Measurements from ENCODE around the gene BEAN1.

Gene BEAN1

GRCh38 chr16:66391726-66392670 is 35.1 kb upstream of the BEAN1 start:
- TF ChIP-seq EZH2 (IDR thresholded peaks at IDR 0.05; ENCODE audit: borderline replicate concordance, low read depth, low read length, severe bottlenecking): no peak
- TF ChIP-seq, protein P1, sequence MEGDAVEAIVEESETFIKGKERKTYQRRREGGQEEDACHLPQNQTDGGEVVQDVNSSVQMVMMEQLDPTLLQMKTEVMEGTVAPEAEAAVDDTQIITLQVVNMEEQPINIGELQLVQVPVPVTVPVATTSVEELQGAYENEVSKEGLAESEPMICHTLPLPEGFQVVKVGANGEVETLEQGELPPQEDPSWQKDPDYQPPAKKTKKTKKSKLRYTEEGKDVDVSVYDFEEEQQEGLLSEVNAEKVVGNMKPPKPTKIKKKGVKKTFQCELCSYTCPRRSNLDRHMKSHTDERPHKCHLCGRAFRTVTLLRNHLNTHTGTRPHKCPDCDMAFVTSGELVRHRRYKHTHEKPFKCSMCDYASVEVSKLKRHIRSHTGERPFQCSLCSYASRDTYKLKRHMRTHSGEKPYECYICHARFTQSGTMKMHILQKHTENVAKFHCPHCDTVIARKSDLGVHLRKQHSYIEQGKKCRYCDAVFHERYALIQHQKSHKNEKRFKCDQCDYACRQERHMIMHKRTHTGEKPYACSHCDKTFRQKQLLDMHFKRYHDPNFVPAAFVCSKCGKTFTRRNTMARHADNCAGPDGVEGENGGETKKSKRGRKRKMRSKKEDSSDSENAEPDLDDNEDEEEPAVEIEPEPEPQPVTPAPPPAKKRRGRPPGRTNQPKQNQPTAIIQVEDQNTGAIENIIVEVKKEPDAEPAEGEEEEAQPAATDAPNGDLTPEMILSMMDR (IDR thresholded peaks at IDR 0.05; ENCODE audit: borderline replicate concordance, extremely low read depth, low read length, poor library complexity, severe bottlenecking): no peak
- ATAC-seq (ENCODE audit: insufficient read depth, low read depth) (no peak), DNase-seq (no peak)
- no peaks in the 10 kb centered on the region for H3K9me3 ChIP-seq (ENCODE audit: insufficient read depth, low read length, severe bottlenecking)
- H4K20me1 ChIP-seq (ENCODE audit: insufficient read depth, low read length): no peaks in the 10 kb centered on the region
- no peak overlapping the region for H3K27ac ChIP-seq (ENCODE audit: low read length)
- no peaks in the 10 kb centered on the region for H3K79me2 ChIP-seq (ENCODE audit: insufficient read depth, low read length)
- H3K4me2 ChIP-seq (ENCODE audit: insufficient read depth, low read length): no peak overlapping the region
- no peak overlapping the region for H2AFZ ChIP-seq (ENCODE audit: low read depth, low read length)
- H3K9ac ChIP-seq (ENCODE audit: low read depth, low read length): no peak overlapping the region
- H3K4me1 ChIP-seq (ENCODE audit: insufficient read depth, low read length): no peaks in the 10 kb centered on the region
- H3K4me3 ChIP-seq (ENCODE audit: low read depth in 1 of 2, low read length in 2 of 2): no peak overlapping the region
- H3K36me3 ChIP-seq (ENCODE audit: insufficient read depth, low read length): no peaks in the 10 kb centered on the region
- H3K27me3 ChIP-seq (ENCODE audit: insufficient read depth, low read length, poor library complexity): peaks cover 10% of the 10 kb centered on the region

DNA sequence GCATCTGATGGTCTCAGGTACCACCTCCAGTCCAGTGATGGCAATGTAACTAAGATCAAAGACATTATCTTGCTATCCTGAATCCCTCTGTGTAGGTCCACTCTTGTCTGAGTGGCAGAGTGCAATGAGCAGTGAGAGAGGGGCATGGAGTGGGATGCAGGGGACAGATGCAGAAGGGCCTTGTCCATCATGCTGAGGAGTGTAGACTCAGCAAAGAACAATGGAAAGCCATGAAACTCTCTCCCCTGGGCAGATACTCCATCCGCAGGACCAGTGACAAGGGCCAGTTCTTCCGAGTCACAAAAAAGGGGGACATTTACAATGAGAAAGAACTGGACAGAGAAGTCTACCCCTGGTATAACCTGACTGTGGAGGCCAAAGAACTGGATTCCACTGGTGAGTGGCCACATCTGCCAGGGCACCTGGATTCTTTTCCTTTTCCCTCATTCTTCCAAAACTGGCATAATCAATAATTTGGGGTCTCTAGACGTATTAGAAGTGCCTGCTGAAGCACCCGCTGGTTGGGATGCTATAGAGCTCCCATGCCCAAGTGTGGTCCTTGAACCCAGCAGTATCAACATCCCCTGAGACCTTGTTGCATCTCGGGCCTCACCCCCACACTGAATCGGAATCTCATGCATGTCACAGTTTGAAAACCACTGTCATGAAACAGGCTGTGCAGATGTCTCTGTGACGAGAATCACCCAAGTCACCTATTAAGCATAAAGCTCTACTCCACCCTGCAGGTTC is 31.1 kb upstream of the BEAN1 start:
- Histone ChIP-seq H3K4me3 (ENCODE audit: low read depth in 1 of 2, low read length in 2 of 2) (no peak overlapping the region), H3K36me3 (ENCODE audit: insufficient read depth, low read length) (no peaks in the 10 kb centered on the region), H4K20me1 (ENCODE audit: insufficient read depth, low read length) (no peaks in the 10 kb centered on the region), H3K4me2 (ENCODE audit: insufficient read depth, low read length) (no peak overlapping the region), H3K4me1 (ENCODE audit: insufficient read depth, low read length) (no peaks in the 10 kb centered on the region), H3K9me3 (ENCODE audit: insufficient read depth, low read length, severe bottlenecking) (no peaks in the 10 kb centered on the region), H3K27me3 (ENCODE audit: insufficient read depth, low read length, poor library complexity) (peaks cover 5% of the 10 kb centered on the region), H3K79me2 (ENCODE audit: insufficient read depth, low read length) (no peaks in the 10 kb centered on the region), H2AFZ (ENCODE audit: low read depth, low read length) (no peak overlapping the region), H3K9ac (ENCODE audit: low read depth, low read length) (no peak overlapping the region), H3K27ac (ENCODE audit: low read length) (no peak overlapping the region)
- no peak for ATAC-seq (ENCODE audit: insufficient read depth, low read depth)
- no peak for DNase-seq
- TF ChIP-seq EZH2 (IDR thresholded peaks at IDR 0.05; ENCODE audit: borderline replicate concordance, low read depth, low read length, severe bottlenecking): no peak
- TF ChIP-seq, protein P1 (IDR thresholded peaks at IDR 0.05; ENCODE audit: borderline replicate concordance, extremely low read depth, low read length, poor library complexity, severe bottlenecking): no peak

DNA sequence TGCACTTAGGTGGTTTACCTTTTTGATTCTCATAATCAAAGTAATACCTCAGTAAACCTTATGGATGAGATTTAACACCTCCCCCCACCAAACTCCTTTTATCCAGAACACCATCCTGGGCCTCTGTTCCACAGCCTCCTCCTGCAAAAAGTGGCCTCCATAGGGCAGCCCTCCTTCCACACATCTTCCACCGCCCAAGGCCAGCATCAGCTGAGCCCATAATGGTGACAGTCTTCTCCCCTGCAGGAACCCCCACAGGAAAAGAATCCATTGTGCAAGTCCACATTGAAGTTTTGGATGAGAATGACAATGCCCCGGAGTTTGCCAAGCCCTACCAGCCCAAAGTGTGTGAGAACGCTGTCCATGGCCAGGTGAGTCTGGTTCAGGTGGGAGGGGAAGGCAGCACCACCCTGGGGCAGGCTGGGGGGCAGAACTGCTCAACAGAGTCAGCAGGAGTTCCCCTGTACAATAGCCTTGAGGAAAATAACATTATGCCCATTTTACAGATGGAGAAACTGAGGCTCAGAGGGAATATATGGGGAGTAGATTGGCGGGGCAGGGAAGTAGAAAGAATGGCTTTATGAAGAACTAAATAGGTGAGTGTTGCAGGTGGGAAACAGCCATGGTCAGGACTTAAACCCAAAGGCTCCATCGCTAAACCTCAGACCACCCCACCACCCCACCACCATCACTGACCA is 29.2 kb upstream of the BEAN1 start:
- no peak for ATAC-seq (ENCODE audit: insufficient read depth, low read depth)
- TF ChIP-seq EZH2 (IDR thresholded peaks at IDR 0.05; ENCODE audit: borderline replicate concordance, low read depth, low read length, severe bottlenecking): no peak
- TF ChIP-seq, protein P1 (IDR thresholded peaks at IDR 0.05; ENCODE audit: borderline replicate concordance, extremely low read depth, low read length, poor library complexity, severe bottlenecking): no peak
- peaks cover 5% of the 10 kb centered on the region for H3K27me3 ChIP-seq (ENCODE audit: insufficient read depth, low read length, poor library complexity)

More for the DNA sequence above, 29.2 kb upstream of the BEAN1 start:
- no peaks in the 10 kb centered on the region for H3K4me1 ChIP-seq (ENCODE audit: insufficient read depth, low read length)
- no peak for DNase-seq
- H3K9ac ChIP-seq (ENCODE audit: low read depth, low read length): no peak overlapping the region
- H3K9me3 ChIP-seq (ENCODE audit: insufficient read depth, low read length, severe bottlenecking): no peaks in the 10 kb centered on the region
- no peaks in the 10 kb centered on the region for H4K20me1 ChIP-seq (ENCODE audit: insufficient read depth, low read length)
- no peak overlapping the region for H2AFZ ChIP-seq (ENCODE audit: low read depth, low read length)
- H3K4me2 ChIP-seq (ENCODE audit: insufficient read depth, low read length): no peak overlapping the region
- H3K36me3 ChIP-seq (ENCODE audit: insufficient read depth, low read length): no peaks in the 10 kb centered on the region
- no peaks in the 10 kb centered on the region for H3K79me2 ChIP-seq (ENCODE audit: insufficient read depth, low read length)
- H3K4me3 ChIP-seq (ENCODE audit: low read depth in 1 of 2, low read length in 2 of 2): no peak overlapping the region
- no peak overlapping the region for H3K27ac ChIP-seq (ENCODE audit: low read length)
